ENCODE measurements around the gene C6orf62.

C6orf62 gene

GRCh38 chr6:24690593-24690992 lies 28.4 kb downstream of the C6orf62 start:
- DNase-seq (ENCODE audit: low read depth in 1 of 2, low spot score in 1 of 2) = no peak
- Histone ChIP-seq H3K4me3 (replicated peaks; ENCODE audit: insufficient read depth, low read length) (no peak overlapping the region), H3K27me3 (ENCODE audit: insufficient read depth, poor library complexity, severe bottlenecking) (no peaks in the 10 kb centered on the region), H3K27ac (replicated peaks) (no peak overlapping the region)
- TF ChIP-seq REST (IDR thresholded peaks at IDR 0.05; ENCODE audit: insufficient replicate concordance, low read depth) = no peak
- no peak for TF ChIP-seq POLR2AphosphoS5 (IDR thresholded peaks at IDR 0.05; ENCODE audit: low read depth)
- no peak for TF ChIP-seq CTCF (IDR thresholded peaks at IDR 0.05; ENCODE audit: insufficient read depth, low read length)
- TF ChIP-seq SPI1 (IDR thresholded peaks at IDR 0.05; ENCODE audit: borderline replicate concordance, low read depth) = no peak
- no peak for TF ChIP-seq GABPA (IDR thresholded peaks at IDR 0.05; ENCODE audit: low read depth)

GRCh38 chr6:24689964-24690363 lies 29.0 kb downstream of the C6orf62 start:
- no peak for DNase-seq (ENCODE audit: low read depth in 1 of 2, low spot score in 1 of 2)
- Histone ChIP-seq H3K4me3 (replicated peaks; ENCODE audit: insufficient read depth, low read length) (no peak overlapping the region), H3K27me3 (ENCODE audit: insufficient read depth, poor library complexity, severe bottlenecking) (no peaks in the 10 kb centered on the region), H3K27ac (replicated peaks) (no peak overlapping the region)
- TF ChIP-seq GABPA (IDR thresholded peaks at IDR 0.05; ENCODE audit: low read depth) = no peak
- TF ChIP-seq SPI1 (IDR thresholded peaks at IDR 0.05; ENCODE audit: borderline replicate concordance, low read depth) = no peak
- no peak for TF ChIP-seq REST (IDR thresholded peaks at IDR 0.05; ENCODE audit: insufficient replicate concordance, low read depth)
- no peak for TF ChIP-seq CTCF (IDR thresholded peaks at IDR 0.05; ENCODE audit: insufficient read depth, low read length)
- TF ChIP-seq POLR2AphosphoS5 (IDR thresholded peaks at IDR 0.05; ENCODE audit: low read depth) = no peak

GRCh38 chr6:24686946-24687345 lies 32.0 kb downstream of the C6orf62 start:
- no peak overlapping the region for H3K4me3 ChIP-seq (replicated peaks; ENCODE audit: insufficient read depth, low read length)
- no peak overlapping the region for H3K27ac ChIP-seq (replicated peaks)
- DNase-seq (ENCODE audit: low read depth in 1 of 2, low spot score in 1 of 2) = no peak
- TF ChIP-seq SPI1 (IDR thresholded peaks at IDR 0.05; ENCODE audit: borderline replicate concordance, low read depth) (no peak), REST (IDR thresholded peaks at IDR 0.05; ENCODE audit: insufficient replicate concordance, low read depth) (no peak)
- no peaks in the 10 kb centered on the region for H3K27me3 ChIP-seq (ENCODE audit: insufficient read depth, poor library complexity, severe bottlenecking)

- no peak overlapping the region for H3K27ac ChIP-seq (replicated peaks)
- no peaks in the 10 kb centered on the region for H3K27me3 ChIP-seq (ENCODE audit: insufficient read depth, poor library complexity, severe bottlenecking)
- TF ChIP-seq REST (IDR thresholded peaks at IDR 0.05; ENCODE audit: insufficient replicate concordance, low read depth) (no peak), GABPA (IDR thresholded peaks at IDR 0.05; ENCODE audit: low read depth) (no peak), POLR2AphosphoS5 (IDR thresholded peaks at IDR 0.05; ENCODE audit: low read depth) (no peak), CTCF (IDR thresholded peaks at IDR 0.05; ENCODE audit: insufficient read depth, low read length) (no peak)
- no peak for DNase-seq (ENCODE audit: low read depth in 1 of 2, low spot score in 1 of 2)
- no peak overlapping the region for H3K4me3 ChIP-seq (replicated peaks; ENCODE audit: insufficient read depth, low read length)
Observed at GRCh38 chr6:24686408-24686807, 32.5 kb downstream of the C6orf62 start.

All from HL-60 (cell line).